ENCODE results near the gene ADGRG3. TPM values are rescaled to one million over a fixed set of nuclear protein-coding genes. Genes with fewer than 3 reads are reported as not detected.

ADGRG3 gene
- total and polyA plus RNA-seq, 4 donors: 1.8 to 66.2 (median 9.4) TPM

- no peak for TF ChIP-seq CTCF (IDR thresholded peaks at IDR 0.05; ENCODE audit: control extremely low read depth, extremely low read depth)
- no peaks in the 10 kb centered on the region for H3K36me3 ChIP-seq (ENCODE audit: control insufficient read depth in 4 of 4, insufficient read depth in 4 of 4, low read length in 4 of 4)
- H3K9me3 ChIP-seq (ENCODE audit: control insufficient read depth in 4 of 4, insufficient read depth in 3 of 4, low read length in 3 of 4): no peaks in the 10 kb centered on the region
- DNase-seq (no peak), ATAC-seq (ENCODE audit: insufficient read depth, low FRiP score) (no peak)
- no peaks in the 10 kb centered on the region for H3K27me3 ChIP-seq (ENCODE audit: control insufficient read depth in 3 of 3, insufficient read depth in 3 of 3, low read length in 2 of 3)
- no peak overlapping the region for H3K27ac ChIP-seq (ENCODE audit: low read depth in 1 of 2, low read length in 1 of 2)
- no peak overlapping the region for H3K9ac ChIP-seq (ENCODE audit: insufficient read depth in 1 of 2, low read length in 2 of 2)
- H3K4me3 ChIP-seq: no peak overlapping the region
- peaks cover 0 to 14% (median 4%) of the 10 kb centered on the region in 5 donors for H3K4me1 ChIP-seq (ENCODE audit: control insufficient read depth in 5 of 5, insufficient read depth in 5 of 5, low read length in 5 of 5)
- WGBS, 2 donors: 96 to 97% methylated on average over 17 of the region's 17 CpGs
Measured at GRCh38 chr16:57697896-57698537, 29.9 kb downstream of the ADGRG3 start.

GRCh38 chr16:57698812-57699405 is 30.8 kb downstream of the ADGRG3 start:
- Histone ChIP-seq H3K9me3 (ENCODE audit: control insufficient read depth in 4 of 4, insufficient read depth in 3 of 4, low read length in 3 of 4) (no peaks in the 10 kb centered on the region), H3K9ac (ENCODE audit: insufficient read depth in 1 of 2, low read length in 2 of 2) (no peak overlapping the region), H3K36me3 (ENCODE audit: control insufficient read depth in 4 of 4, insufficient read depth in 4 of 4, low read length in 4 of 4) (no peaks in the 10 kb centered on the region), H3K4me3 (no peak overlapping the region), H3K27me3 (ENCODE audit: control insufficient read depth in 3 of 3, insufficient read depth in 3 of 3, low read length in 2 of 3) (no peaks in the 10 kb centered on the region), H3K4me1 (ENCODE audit: control insufficient read depth in 5 of 5, insufficient read depth in 5 of 5, low read length in 5 of 5) (peaks cover 0 to 15% (median 4%) of the 10 kb centered on the region in 5 donors), H3K27ac (ENCODE audit: low read depth in 1 of 2, low read length in 1 of 2) (no peak overlapping the region)
- WGBS, 2 donors: 90% methylated on average over 16 of the region's 16 CpGs
- ATAC-seq (ENCODE audit: insufficient read depth, low FRiP score) (no peak), DNase-seq (no peak)
- no peak for TF ChIP-seq CTCF (IDR thresholded peaks at IDR 0.05; ENCODE audit: control extremely low read depth, extremely low read depth)

GRCh38 chr16:57699481-57699880 is 31.4 kb downstream of the ADGRG3 start:
- no peak overlapping the region for H3K9ac ChIP-seq (ENCODE audit: insufficient read depth in 1 of 2, low read length in 2 of 2)
- H3K27me3 ChIP-seq (ENCODE audit: control insufficient read depth in 3 of 3, insufficient read depth in 3 of 3, low read length in 2 of 3): no peaks in the 10 kb centered on the region
- 93 to 96% methylated on average over 3 of the region's 3 CpGs for WGBS, 2 donors
- H3K9me3 ChIP-seq (ENCODE audit: control insufficient read depth in 4 of 4, insufficient read depth in 3 of 4, low read length in 3 of 4): no peaks in the 10 kb centered on the region
- TF ChIP-seq CTCF (IDR thresholded peaks at IDR 0.05; ENCODE audit: control extremely low read depth, extremely low read depth): no peak
- no peaks in the 10 kb centered on the region for H3K36me3 ChIP-seq (ENCODE audit: control insufficient read depth in 4 of 4, insufficient read depth in 4 of 4, low read length in 4 of 4)
- no peak overlapping the region for H3K4me3 ChIP-seq
- ATAC-seq (ENCODE audit: insufficient read depth, low FRiP score) (no peak), DNase-seq (no peak)
- H3K4me1 ChIP-seq (ENCODE audit: control insufficient read depth in 5 of 5, insufficient read depth in 5 of 5, low read length in 5 of 5): peaks cover 0 to 21% (median 4%) of the 10 kb centered on the region in 5 donors
- H3K27ac ChIP-seq (ENCODE audit: low read depth in 1 of 2, low read length in 1 of 2): no peak overlapping the region

Measured in lung (tissue), 12 donors.